Transverse colon (tissue), 4 donors: Measurements from ENCODE around the gene DMD. TPM values are rescaled to one million over a fixed set of nuclear protein-coding genes. Genes with fewer than 3 reads are reported as not detected.

ENCODE experiments used
- DNase-seq: peaks from one replicate; pipeline ENCODE4 v3.0.0-alpha.2; 2019
- H3K27ac ChIP-seq, 4 donors: fragments of 200-600 bp; sonication (generic); 2 replicates each; pipeline ENCODE4 v1.5.1; 2016 to 2018; ENCODE audit warnings: inconsistent platforms in 4 of 4
- H3K27me3 ChIP-seq: fragments of 200-600 bp; sonication (generic); 2 replicates; pipeline ENCODE4 v1.5.1; 2017; ENCODE audit warnings: inconsistent platforms
- H3K36me3 ChIP-seq, 4 donors: fragments of 200-600 bp; sonication (generic); 2 replicates each; pipeline ENCODE4 v1.5.1; 2017 to 2019; ENCODE audit warnings: inconsistent platforms in 4 of 4
- H3K4me1 ChIP-seq, 4 donors: fragments of 200-600 bp; sonication (generic); 2 replicates each; pipeline ENCODE4 v1.5.1; 2017 to 2020; ENCODE audit warnings: inconsistent platforms in 4 of 4
- H3K4me3 ChIP-seq, 4 donors: fragments of 200-600 bp; sonication (generic); 1 replicate in 1 of 4; 2 replicates in 3 of 4; pipeline versions ENCODE4 v1.5.1 to v1.6.1; 2017 to 2019; ENCODE audit warnings: inconsistent platforms in 4 of 4
- H3K9me3 ChIP-seq, 2 donors: fragments of 200-600 bp; sonication (generic); 2 replicates each; pipeline ENCODE4 v1.5.1; 2017 to 2019; ENCODE audit warnings: inconsistent platforms in 2 of 2
- EP300 ChIP-seq: sonication (generic); formaldehyde crosslinking; IDR thresholded peaks from one replicate; pipeline ENCODE4 v1.6.1; 2017; ENCODE audit warnings: antibody characterized with exemption, low read depth
- POLR2A ChIP-seq: fragments of 450-650 bp; IDR thresholded peaks from one replicate; pipeline ENCODE4 v1.6.1; 2016; ENCODE audit warnings: antibody characterized with exemption, mild to moderate bottlenecking, moderate library complexity
- POLR2AphosphoS5 ChIP-seq, 3 donors: sonication (generic); formaldehyde crosslinking; IDR thresholded peaks; one replicate each; pipeline ENCODE4 v1.6.1; 2016; ENCODE audit warnings: antibody characterized with exemption in 3 of 3
- WGBS, 2 donors: methylation state at CpG; one replicate each; pipeline ENCODE4 v1.1.5; 2018; ENCODE audit warnings: low coverage in 1 of 2; 5-methylcytosine and 5-hydroxymethylcytosine counted together
- in situ Hi-C, 4 donors: fragments of 200-750 bp; cut with MboI; loops; one replicate each; pipeline versions ENCODE4 v1.15.0 to v1.15.1; 2017; ENCODE audit warnings: low sequenced_read_pairs in 3 of 4, low pct_ligation_motif_present in 1 of 4, low pct_unique_long_range_greater_than_20kb in 1 of 4
- intact Hi-C: fragments of 100-400 bp; cut with DNase I; formaldehyde crosslinking; loops from one replicate; pipeline ENCODE4 v1.15.1; 2023; ENCODE audit warnings: low total_unique reads
- total RNA-seq, 4 donors: library from RNA; depleted of rRNA; stranded (reverse); fragments of >200 nt; gene quantifications; one replicate each; pipeline ENCODE4 v1.1.0, GENCODE V29; 2016
- TF ChIP-seq, protein P1 (sequence below), 5 experiments: fragments of 200-600 bp in 3 of 5; fragments of 450-650 bp in 2 of 5; sonication (generic) in 3 of 5; IDR thresholded peaks; 1 replicate in 2 of 5; 2 replicates in 3 of 5; pipeline ENCODE4 v1.5.1; 2016 to 2017; ENCODE audit warnings: antibody characterized with exemption in 5 of 5, inconsistent platforms in 3 of 5, mild to moderate bottlenecking in 2 of 5, moderate library complexity in 1 of 5

The DMD gene
- total RNA-seq, 4 donors from 2014 or later: 20.9 to 44.6 (median 32.5) TPM

DNA sequence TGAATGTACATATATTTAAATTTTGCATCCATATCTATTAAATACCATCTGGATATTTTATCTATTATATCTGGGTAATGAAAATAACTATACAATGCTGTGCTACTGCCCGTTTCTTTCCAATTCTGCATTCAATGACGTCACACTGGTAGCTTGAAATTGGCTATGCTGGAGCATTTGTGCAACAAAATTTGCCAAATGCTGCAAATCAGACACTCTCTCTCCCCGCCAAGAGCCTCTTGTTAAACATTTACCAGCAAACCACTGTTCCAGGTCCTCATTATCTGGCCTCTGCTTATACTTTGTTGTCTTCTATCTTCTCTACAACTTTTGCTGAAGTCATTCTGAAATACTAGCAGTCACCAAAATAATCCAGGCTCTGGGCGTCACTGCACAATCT lies 1201.1 kb downstream of the DMD start:
- intact Hi-C loops: no loop called here
- no peak overlapping the region for H3K27ac ChIP-seq
- WGBS, 2 donors: 67 to 70% methylated on average over 2 to 4 of the region's 4 CpGs
- H3K4me1 ChIP-seq: no peaks in the 10 kb centered on the region
- in situ Hi-C loops: no loop called here
- H3K9me3 ChIP-seq: no peaks in the 10 kb centered on the region
- H3K27me3 ChIP-seq: no peaks in the 10 kb centered on the region
- no peak overlapping the region for H3K4me3 ChIP-seq
- no peak for DNase-seq
- TF ChIP-seq POLR2AphosphoS5 (IDR thresholded peaks at IDR 0.05): no peak
- no peaks in the 10 kb centered on the region for H3K36me3 ChIP-seq

DNA sequence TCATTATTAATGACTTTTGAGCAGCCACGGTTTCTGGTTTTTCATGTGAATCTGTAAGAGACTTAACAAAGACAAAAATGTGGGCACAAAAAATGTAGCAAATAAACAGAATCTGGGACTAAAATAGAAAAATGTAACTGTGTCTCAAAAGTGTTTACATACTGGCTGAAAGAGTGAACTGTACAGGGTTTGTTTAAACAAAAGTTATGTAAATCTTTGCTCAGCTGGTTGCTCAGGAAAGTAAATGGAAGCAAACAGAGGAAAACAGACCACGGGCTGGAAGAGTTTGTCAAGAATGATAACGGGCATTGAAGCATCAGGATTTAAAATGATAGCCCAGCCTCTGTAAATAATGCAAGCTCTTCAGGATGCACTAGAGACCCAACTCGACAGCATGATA lies 1217.7 kb downstream of the DMD start:
- Histone ChIP-seq H3K36me3 (no peaks in the 10 kb centered on the region), H3K4me1 (no peaks in the 10 kb centered on the region), H3K27ac (no peak overlapping the region), H3K27me3 (no peaks in the 10 kb centered on the region), H3K4me3 (no peak overlapping the region), H3K9me3 (no peaks in the 10 kb centered on the region)
- intact Hi-C loops: no loop called here
- 25% methylated on average over 4 of the region's 4 CpGs; no CpG with 5 or more reads in 1 of the 2 donors for WGBS, 2 donors
- DNase-seq: no peak
- TF ChIP-seq, protein P1, sequence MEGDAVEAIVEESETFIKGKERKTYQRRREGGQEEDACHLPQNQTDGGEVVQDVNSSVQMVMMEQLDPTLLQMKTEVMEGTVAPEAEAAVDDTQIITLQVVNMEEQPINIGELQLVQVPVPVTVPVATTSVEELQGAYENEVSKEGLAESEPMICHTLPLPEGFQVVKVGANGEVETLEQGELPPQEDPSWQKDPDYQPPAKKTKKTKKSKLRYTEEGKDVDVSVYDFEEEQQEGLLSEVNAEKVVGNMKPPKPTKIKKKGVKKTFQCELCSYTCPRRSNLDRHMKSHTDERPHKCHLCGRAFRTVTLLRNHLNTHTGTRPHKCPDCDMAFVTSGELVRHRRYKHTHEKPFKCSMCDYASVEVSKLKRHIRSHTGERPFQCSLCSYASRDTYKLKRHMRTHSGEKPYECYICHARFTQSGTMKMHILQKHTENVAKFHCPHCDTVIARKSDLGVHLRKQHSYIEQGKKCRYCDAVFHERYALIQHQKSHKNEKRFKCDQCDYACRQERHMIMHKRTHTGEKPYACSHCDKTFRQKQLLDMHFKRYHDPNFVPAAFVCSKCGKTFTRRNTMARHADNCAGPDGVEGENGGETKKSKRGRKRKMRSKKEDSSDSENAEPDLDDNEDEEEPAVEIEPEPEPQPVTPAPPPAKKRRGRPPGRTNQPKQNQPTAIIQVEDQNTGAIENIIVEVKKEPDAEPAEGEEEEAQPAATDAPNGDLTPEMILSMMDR (IDR thresholded peaks at IDR 0.05): no peak
- TF ChIP-seq POLR2A: no peak
- no peak for TF ChIP-seq POLR2AphosphoS5 (IDR thresholded peaks at IDR 0.05)
- in situ Hi-C loops: no loop called here

DNA sequence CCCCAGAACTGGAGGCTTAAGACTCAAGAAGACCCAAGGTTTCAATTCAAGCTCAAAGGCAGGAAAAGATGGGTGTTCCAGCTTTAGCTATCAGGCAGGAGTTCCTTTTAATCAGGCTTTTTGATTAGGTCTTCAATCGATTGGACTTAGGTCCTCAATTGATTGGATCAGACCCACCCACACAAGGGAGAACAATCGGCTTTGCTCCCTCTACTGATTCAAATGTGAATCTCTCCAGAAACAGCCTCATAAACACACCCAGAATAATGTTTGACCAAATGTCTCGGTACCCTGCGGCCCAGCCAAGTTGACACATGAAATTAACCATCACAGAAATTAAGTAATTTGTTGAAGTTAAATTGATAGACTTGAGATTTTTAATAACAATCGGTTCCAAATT lies 1222.4 kb downstream of the DMD start:
- intact Hi-C loops (no loop called here), in situ Hi-C loops (no loop called here)
- no peak for DNase-seq
- Histone ChIP-seq H3K4me1 (no peaks in the 10 kb centered on the region), H3K27ac (no peak overlapping the region), H3K27me3 (no peaks in the 10 kb centered on the region), H3K9me3 (no peaks in the 10 kb centered on the region), H3K4me3 (no peak overlapping the region), H3K36me3 (no peaks in the 10 kb centered on the region)
- TF ChIP-seq EP300: no peak
- TF ChIP-seq POLR2A: no peak
- TF ChIP-seq POLR2AphosphoS5 (IDR thresholded peaks at IDR 0.05): no peak
- TF ChIP-seq, protein P1 (IDR thresholded peaks at IDR 0.05): no peak
- WGBS, 2 donors: 72 to 86% methylated on average over 1 to 5 of the region's 5 CpGs

DNA sequence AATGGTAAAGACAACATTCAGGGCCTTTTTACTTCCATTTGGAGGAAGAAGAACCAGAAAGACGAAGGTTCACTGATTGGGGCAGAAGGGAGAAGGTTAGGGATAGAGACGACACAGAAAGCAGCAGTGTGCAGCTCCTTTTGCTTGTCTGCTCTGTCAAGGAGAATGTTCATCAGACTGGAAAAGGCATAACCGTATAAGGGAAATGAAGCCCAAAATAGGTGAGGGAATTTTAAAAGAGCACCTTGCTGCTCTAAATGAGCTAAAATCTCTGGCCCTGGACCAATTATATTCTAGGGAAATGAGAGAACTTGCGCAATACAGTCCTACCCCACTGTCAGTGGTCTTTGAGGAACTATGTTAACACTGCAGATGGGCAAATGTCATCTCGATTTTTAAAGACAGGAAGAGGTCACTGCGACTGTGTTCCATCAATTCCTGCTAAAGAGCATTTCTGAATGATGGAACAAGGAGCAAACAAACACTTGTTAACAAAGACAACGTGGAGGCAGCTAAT lies 1229.7 kb downstream of the DMD start:
- TF ChIP-seq POLR2AphosphoS5 (IDR thresholded peaks at IDR 0.05): no peak
- no peak for TF ChIP-seq POLR2A
- TF ChIP-seq, protein P1 (IDR thresholded peaks at IDR 0.05): no peak
- TF ChIP-seq EP300: no peak
- WGBS, 2 donors: 68 to 70% methylated on average over 3 to 7 of the region's 7 CpGs
- no peaks in the 10 kb centered on the region for H3K4me1 ChIP-seq

DNA sequence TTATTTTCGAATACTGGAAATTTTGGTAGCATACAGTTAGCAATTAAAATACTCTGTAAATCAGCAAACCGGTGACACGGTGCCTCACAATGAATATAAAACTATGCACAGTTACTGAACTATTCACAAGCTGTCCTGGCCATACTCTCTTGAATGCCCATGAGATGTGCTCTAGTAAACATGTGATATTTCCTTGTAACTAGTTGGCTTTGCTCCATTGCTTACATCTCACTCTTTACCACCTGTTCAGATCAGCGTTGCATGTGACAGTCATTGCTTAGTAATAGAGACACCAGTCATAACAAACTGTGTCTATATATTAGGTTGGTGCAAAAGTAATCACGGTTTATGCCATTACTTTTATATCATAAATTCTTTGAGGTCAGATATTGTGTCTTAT lies 1241.6 kb downstream of the DMD start:
- in situ Hi-C loops: no loop called here
- Histone ChIP-seq H3K27ac (no peak overlapping the region), H3K27me3 (no peaks in the 10 kb centered on the region), H3K4me1 (peaks cover 0 to 7% (median 0%) of the 10 kb centered on the region in 4 donors), H3K36me3 (no peaks in the 10 kb centered on the region), H3K4me3 (no peak overlapping the region), H3K9me3 (no peaks in the 10 kb centered on the region)
- 50 to 62% methylated on average over 1 to 5 of the region's 5 CpGs for WGBS, 2 donors
- intact Hi-C loops: no loop called here
- TF ChIP-seq EP300 (no peak), POLR2A (no peak)
- TF ChIP-seq, protein P1 (IDR thresholded peaks at IDR 0.05): no peak
- no peak for DNase-seq

More for the DNA sequence above, 1229.7 kb downstream of the DMD start:
- Histone ChIP-seq H3K27ac (no peak overlapping the region), H3K36me3 (no peaks in the 10 kb centered on the region), H3K4me3 (no peak overlapping the region), H3K9me3 (no peaks in the 10 kb centered on the region), H3K27me3 (no peaks in the 10 kb centered on the region)
- intact Hi-C loops: no loop called here
- in situ Hi-C loops: no loop called here
- no peak for DNase-seq
